GM19035 (cell line): ENCODE results near the gene OR4E2.
"Not testable (repeated sequence)": the region's sequence is repeated elsewhere in the genome, so short reads cannot be mapped to it uniquely, and the experiment has no call there.

Experiments
- ATAC-seq: cut with Tn5 transposase; IDR thresholded peaks from one replicate; pipeline ENCODE4 v1.9.1; 2021; ENCODE audit not compliant: unreplicated experiment

The OR4E2 gene

GRCh38 chr14:21653331-21653885, at the start of gene OR4E2:
Gene OR4E2 (plus strand): TSS chr14:21653835. CDS start chr14:21665083, 11,248 bp downstream.
- ATAC-seq, result no peak

GRCh38 chr14:21612324-21612723, 41.3 kb upstream of the OR4E2 start:
- ATAC-seq, result no peak

GRCh38 chr14:21614240-21614639, 39.4 kb upstream of the OR4E2 start:
- ATAC-seq, result no peak

DNA sequence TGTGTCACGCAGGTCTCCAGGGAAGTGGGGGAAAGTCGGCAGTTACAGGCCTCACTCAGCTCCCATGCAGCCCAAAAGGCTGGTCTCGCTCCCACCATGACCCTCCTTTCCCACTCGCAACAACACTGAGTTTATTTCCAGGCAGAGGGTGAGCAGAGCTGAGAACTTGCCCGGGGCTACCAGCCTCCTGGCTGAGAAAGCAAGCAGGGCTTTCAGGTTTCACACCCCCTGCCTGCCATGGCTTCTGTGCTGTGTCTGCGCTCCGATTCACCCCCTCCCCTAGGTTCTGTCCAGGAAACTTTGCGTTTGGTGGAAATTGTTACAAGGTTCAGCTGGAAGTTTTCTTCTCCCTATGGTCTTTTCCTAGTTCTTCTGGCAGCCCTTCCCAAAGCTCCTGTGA, 36.0 kb upstream of the OR4E2 start:
- ATAC-seq, result no peak

- ATAC-seq, result no peak
These were observed 27.0 kb upstream of the OR4E2 start for GRCh38 chr14:21626491-21627230.

GRCh38 chr14:21630503-21630902, 23.1 kb upstream of the OR4E2 start:
- not testable (repeated sequence) for ATAC-seq

DNA sequence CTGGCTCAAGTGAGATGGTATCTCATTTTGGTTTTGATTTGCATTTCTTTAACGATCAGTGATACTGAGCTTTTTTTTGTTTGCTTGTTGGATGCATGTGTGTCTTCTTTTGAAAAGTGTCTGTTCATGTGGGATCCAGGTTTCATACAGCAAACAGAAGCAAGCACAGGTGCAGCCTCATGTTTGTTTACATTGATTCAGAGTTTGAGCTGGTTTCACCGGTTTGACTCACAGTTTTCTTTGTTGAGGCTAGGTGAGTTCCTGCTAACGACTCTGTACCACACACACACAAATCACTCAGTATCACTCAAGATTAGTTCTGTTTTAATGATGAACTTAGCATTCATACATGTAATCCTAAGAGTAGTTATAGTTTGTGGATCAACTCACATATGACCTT, 22.6 kb upstream of the OR4E2 start:
- no peak for ATAC-seq

- no peak for ATAC-seq
These were observed 18.8 kb upstream of the OR4E2 start, which contains the start of gene OR10G2 for GRCh38 chr14:21634840-21635239. Gene OR10G2 (minus strand): TSS chr14:21634940. CDS start chr14:21634842, 98 bp downstream.

GRCh38 chr14:21642683-21643082, 11.0 kb upstream of the OR4E2 start:
- ATAC-seq, result no peak

DNA sequence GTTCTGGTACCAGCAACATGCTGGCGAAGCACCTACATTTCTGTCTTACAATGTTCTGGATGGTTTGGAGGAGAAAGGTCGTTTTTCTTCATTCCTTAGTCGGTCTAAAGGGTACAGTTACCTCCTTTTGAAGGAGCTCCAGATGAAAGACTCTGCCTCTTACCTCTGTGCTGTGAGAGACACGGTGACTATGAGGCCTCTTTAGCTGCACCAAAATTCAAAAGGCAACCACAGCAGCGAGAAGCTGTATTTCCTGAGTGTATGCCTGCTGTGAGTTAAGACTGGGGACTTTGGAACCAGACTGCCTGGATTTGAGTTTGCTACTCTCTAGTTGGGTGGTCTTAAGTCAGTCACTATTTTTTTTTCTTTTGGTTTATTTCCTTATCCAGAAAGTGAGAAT, 10.2 kb upstream of the OR4E2 start:
- ATAC-seq, result no peak

DNA sequence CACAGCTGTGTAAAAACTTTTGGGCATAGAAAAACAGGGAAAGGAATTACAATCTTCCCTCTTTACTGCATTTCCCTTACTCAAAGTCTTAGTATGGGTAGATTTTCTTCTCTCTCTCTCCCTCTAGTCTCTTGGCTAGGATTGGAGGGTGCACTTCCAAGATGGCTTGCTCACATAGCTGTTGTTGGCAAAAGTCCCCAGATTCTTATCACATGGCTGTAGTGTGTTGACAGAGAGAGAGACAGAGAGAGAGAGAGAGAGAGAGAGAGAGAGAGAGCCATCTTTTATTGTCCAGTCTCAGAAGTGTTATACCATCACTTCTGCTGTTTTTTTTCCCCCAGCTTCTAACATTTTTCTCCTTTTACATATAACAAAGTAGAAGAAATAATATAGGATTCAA, 6.3 kb upstream of the OR4E2 start:
- ATAC-seq, result no peak

- ATAC-seq, result no peak
These were observed 1.3 kb upstream of the OR4E2 start for GRCh38 chr14:21652209-21652808.

DNA sequence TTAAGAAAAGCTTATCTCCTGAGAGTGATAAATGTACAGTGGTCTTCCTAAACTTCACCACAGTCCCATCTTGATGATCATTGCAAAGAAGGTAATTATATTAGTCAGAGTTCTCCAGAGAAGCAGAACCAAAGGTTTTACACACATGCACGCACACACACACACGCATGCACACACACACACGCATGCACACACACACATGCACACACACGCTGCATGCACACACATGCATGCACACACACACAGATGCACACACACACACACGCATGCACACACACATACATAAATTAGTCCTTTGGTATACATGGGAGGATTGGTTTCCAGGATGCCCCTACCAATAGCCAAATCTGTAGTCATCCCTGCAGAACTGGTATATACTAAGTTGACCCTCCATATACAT, 580 bp downstream of the OR4E2 start:
- no peak for ATAC-seq

DNA sequence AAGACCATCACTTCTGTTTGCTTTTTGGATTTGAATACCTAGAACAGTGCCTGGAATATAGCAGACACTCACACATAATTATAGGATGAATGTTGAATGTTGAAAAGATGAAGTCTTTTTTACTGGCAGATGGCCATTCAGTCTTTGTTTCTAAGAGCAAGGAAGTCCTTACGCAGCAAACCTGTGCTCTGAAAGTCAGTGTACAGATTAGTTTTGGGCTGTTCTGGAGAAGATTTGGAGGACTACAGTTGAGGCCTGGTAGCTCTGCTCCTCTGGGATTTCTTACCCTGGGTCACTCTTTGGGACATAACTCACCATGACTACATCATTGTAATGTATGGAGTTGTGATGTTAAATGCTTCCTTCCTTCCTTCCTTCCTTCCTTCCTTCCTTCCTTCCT, 3.3 kb downstream of the OR4E2 start:
- ATAC-seq, result no peak

- ATAC-seq, result no peak
These were observed 14.7 kb downstream of the OR4E2 start for GRCh38 chr14:21668377-21668776.

- ATAC-seq, result no peak
These were observed 15.6 kb downstream of the OR4E2 start for GRCh38 chr14:21669284-21669683.

DNA sequence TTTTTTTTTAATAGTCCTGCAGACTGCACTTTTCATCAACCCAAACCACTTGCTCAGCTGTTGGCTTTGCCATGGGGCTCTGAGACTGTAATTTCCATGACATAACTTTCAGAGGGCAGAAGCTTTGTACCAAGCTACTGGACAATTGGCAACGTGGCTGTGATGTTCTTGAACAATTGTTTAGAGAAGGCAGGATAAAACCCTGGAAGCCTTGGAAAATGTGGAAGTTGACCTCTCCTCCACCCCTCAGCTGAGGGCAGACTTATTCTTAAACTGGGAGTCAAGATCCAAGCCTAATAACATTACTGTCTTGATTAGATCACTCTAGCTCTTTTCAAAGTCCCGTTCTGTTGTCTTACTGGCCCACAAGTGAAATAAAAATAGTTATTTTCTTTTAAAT, 17.7 kb downstream of the OR4E2 start:
- ATAC-seq, result no peak

DNA sequence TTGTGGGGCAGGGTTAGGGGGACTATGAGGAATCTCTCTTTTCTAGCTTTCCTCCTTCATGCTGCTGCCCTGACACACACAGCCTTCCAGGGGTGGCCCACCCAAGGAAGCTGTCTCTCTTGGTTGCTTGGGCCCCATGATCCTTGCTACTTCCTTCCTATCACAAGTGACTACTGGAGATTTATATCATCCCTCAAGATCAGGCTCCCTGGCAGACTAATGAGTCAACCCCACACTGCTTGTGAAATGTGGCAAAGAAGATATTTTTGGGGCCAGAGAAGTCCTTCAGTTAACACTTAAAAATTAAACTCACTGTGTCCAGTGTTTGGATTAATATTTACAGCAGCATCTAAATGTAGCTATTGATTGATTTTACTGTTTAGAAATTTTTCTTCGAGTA, 18.5 kb downstream of the OR4E2 start:
- no peak for ATAC-seq

DNA sequence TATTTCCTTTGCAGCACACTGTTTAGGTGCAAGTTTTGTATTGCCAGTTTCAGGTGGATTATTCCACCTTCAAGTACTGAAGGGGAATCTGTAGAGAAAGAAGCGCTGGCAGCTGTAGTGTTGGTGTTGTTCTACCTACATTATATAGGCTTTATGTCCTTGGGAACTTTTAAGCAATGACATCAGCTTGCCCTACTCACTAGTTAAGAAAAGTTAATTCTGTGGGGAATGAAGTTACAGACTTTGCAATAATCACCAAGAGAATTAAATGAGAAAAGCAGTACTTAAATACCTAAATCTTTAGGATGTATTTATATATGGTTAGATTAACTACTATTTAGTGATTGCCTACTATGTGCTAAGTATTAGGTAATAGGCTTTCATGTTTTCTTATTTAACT, 20.1 kb downstream of the OR4E2 start, which contains the start of gene OR4E1:
TSS of gene OR4E1 (minus strand) at position 101 of the 400 bp plus-strand sequence. CDS start 2,883 bp downstream, outside the sequence.
- no peak for ATAC-seq

- no peak for ATAC-seq
These were observed 21.9 kb downstream of the OR4E2 start for GRCh38 chr14:21675566-21675965.

DNA sequence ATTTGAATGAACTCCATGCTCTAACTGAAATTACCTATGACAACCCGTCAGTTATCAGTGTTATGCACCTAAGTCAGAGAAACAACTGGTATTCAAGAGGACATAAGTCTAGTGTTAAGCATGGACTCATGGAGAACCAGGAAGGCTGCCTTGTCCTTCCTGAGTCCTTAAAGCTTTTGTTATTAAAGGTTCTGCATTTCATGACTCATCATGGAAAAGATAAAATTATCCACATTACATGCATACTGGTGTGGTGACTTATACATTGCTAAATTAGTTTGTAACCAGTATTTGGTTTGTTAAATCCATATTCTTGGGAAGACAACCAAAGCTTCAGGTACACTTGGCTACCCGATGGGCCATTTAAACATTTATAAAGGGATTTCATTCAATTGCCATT, 26.4 kb downstream of the OR4E2 start:
- no peak for ATAC-seq

GRCh38 chr14:21686468-21686867, 32.8 kb downstream of the OR4E2 start:
- no peak for ATAC-seq
